ENCODE results near the gene EHMT1. TPM values are rescaled to one million over a fixed set of nuclear protein-coding genes. Genes with fewer than 3 reads are reported as not detected.

EHMT1 gene
- total and polyA plus RNA-seq, 10 of the 15 experiments (the other 5 are each of a cell fraction or from before 2014, with no cell fraction given) = 2.9 to 100 (median 48.1) TPM

GRCh38 chr9:137578518-137579258 lies 40.1 kb upstream of the EHMT1 start, which contains the start of gene DPH7 (continued):
- TF ChIP-seq ZBTB4 (CRISPR knock-in tag; IDR thresholded peaks at IDR 0.05) (no peak), REST (IDR thresholded peaks at IDR 0.05; ENCODE audit: low read depth, low read length) (no peak), ESRRA (IDR thresholded peaks at IDR 0.05; ENCODE audit: low read length) (no peak; the same call in 1 of the 2 replicates), EP300 (IDR thresholded peaks at IDR 0.05; ENCODE audit: borderline replicate concordance in 1 of 2, control insufficient read depth in 1 of 2, low read depth in 2 of 2, low read length in 2 of 2) (no peak), SREBF2 (IDR thresholded peaks at IDR 0.05; ENCODE audit: low read length) (peak; percentile 64; the same call in 1 of the 2 replicates), CREM (IDR thresholded peaks at IDR 0.05; ENCODE audit: low read depth) (peak; percentile 69), RAD21 (IDR thresholded peaks at IDR 0.05; ENCODE audit: insufficient read depth, low read depth, low read length) (no peak), TBL1XR1 (IDR thresholded peaks at IDR 0.05; ENCODE audit: low read depth, low read length) (peak; percentile 81; the same call in 1 of the 2 replicates), ATF3 (IDR thresholded peaks at IDR 0.05; ENCODE audit: borderline replicate concordance, extremely low read depth, low read depth, low read length) (no peak), NFXL1 (IDR thresholded peaks at IDR 0.05; ENCODE audit: borderline replicate concordance) (peak; percentile 78; the same call in 1 of the 2 replicates), EGR1 (IDR thresholded peaks at IDR 0.05; ENCODE audit: borderline replicate concordance in 1 of 2, low read depth in 2 of 2, low read length in 2 of 2) (peak; percentile 73 to 82), IRF3 (IDR thresholded peaks at IDR 0.05) (no peak), YY1 (IDR thresholded peaks at IDR 0.05; ENCODE audit: low read depth, low read length) (peak; percentile 87), POLR2AphosphoS5 (IDR thresholded peaks at IDR 0.05; ENCODE audit: low read length) (peak; percentile 49; the same call in 1 of the 2 replicates), BCL3 (IDR thresholded peaks at IDR 0.05; ENCODE audit: borderline replicate concordance, insufficient read depth, low read depth, low read length, poor library complexity, severe bottlenecking) (no peak), USF1 (IDR thresholded peaks at IDR 0.05; ENCODE audit: borderline replicate concordance, extremely low read length, insufficient read depth, low read depth, low read length) (no peak), RUNX3 (IDR thresholded peaks at IDR 0.05; ENCODE audit: low read length) (peak; percentile 76)

All from GM12878 (cell line).